ENCODE results near the gene GMDS.

- TF ChIP-seq CTCF (conservative IDR thresholded peaks at IDR 0.05 in 1 of 2, IDR thresholded peaks at IDR 0.05 in 1 of 2; ENCODE audit: low read depth in 1 of 2, low read length in 2 of 2) = no peak
- TF ChIP-seq EZH2 (IDR thresholded peaks at IDR 0.05; ENCODE audit: low read length, missing control alignments) = no peak
These were observed 87.8 kb downstream of the GMDS start for GRCh38 chr6:2157441-2158127.

All from fibroblast of lung (primary cell).